ENCODE results near the gene SLC10A2. TPM values are rescaled to one million over a fixed set of nuclear protein-coding genes. Genes with fewer than 3 reads are reported as not detected.
"Not testable (repeated sequence)": the region's sequence is repeated elsewhere in the genome, so short reads cannot be mapped to it uniquely, and the experiment has no call there.

Gene SLC10A2, protein sequence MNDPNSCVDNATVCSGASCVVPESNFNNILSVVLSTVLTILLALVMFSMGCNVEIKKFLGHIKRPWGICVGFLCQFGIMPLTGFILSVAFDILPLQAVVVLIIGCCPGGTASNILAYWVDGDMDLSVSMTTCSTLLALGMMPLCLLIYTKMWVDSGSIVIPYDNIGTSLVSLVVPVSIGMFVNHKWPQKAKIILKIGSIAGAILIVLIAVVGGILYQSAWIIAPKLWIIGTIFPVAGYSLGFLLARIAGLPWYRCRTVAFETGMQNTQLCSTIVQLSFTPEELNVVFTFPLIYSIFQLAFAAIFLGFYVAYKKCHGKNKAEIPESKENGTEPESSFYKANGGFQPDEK
- under 1 TPM in 1 of 4 donors, not detected in 3; 0.13 TPM for total RNA-seq

DNA sequence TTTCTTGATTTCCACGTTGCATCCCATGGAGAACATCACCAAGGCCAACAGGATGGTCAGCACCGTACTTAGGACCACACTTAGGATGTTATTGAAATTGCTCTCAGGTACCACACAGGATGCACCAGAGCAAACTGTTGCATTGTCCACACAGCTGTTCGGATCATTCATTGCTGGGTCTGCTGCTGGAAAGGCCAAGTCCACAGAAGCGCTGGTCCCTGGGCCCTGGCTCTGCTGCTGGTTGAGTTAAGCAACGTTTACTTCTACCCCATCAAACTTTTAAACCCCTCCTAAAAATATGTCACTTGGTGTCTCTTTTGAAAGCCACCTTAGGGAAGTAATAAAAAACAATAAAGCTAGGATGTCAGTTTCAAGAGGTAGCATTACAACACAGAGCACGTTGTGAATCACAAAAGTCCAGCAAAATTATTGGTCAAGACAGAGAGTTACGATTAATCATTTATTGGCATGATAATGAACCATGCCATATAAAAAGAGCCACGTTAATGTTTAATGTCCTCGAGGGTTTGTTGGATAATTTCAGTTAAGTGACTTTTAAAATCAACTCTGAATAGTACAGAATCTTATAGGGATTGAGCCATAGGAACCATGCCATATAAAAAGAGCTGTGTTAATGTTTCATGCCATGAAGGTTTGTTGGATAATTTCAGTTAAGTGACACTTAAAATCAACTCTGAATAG, at the start of gene SLC10A2:
SLC10A2 (minus strand) TSS at position 339 of the 702 bp plus-strand sequence; CDS start at position 171, 168 bp downstream.
- DNase-seq (ENCODE audit: low spot score in 2 of 2), result no peak
- no peak for TF ChIP-seq POLR2A (IDR thresholded peaks at IDR 0.05)
- TF ChIP-seq, protein P1, sequence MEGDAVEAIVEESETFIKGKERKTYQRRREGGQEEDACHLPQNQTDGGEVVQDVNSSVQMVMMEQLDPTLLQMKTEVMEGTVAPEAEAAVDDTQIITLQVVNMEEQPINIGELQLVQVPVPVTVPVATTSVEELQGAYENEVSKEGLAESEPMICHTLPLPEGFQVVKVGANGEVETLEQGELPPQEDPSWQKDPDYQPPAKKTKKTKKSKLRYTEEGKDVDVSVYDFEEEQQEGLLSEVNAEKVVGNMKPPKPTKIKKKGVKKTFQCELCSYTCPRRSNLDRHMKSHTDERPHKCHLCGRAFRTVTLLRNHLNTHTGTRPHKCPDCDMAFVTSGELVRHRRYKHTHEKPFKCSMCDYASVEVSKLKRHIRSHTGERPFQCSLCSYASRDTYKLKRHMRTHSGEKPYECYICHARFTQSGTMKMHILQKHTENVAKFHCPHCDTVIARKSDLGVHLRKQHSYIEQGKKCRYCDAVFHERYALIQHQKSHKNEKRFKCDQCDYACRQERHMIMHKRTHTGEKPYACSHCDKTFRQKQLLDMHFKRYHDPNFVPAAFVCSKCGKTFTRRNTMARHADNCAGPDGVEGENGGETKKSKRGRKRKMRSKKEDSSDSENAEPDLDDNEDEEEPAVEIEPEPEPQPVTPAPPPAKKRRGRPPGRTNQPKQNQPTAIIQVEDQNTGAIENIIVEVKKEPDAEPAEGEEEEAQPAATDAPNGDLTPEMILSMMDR (IDR thresholded peaks at IDR 0.05), result no peak
- WGBS, 2 donors, result 70 to 71% methylated on average over 9 of the region's 9 CpGs
- no peak within 1 kb of the TSS for H3K4me3 ChIP-seq (ENCODE audit: low read depth, poor library complexity, severe bottlenecking)
- intact Hi-C loops (cut with DNase I; ENCODE audit: low total_unique reads), result no loop called here

DNA sequence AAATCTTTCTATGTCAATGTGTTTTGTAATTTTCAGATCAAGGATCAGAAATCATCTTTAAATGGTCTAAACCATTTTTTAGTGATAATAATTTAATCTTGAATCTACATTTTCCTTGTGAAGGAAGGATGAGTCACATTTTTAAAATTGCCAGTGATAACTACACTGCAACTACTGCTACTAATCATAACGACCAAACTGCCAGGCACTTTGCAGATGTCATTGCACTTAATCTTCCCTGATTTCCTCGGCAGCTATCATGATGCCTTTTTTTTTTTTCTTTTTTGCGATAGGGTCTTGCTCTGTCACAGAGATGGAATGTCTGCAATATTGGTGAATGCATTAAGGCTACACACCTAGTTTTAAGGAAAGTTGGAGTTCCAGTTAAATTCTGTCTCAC, 41.4 kb upstream of the SLC10A2 start:
- 48 to 61% methylated on average over 3 of the region's 3 CpGs for WGBS, 2 donors
- no peak for DNase-seq (ENCODE audit: low spot score in 2 of 2)
- TF ChIP-seq POLR2A (IDR thresholded peaks at IDR 0.05), result no peak
- TF ChIP-seq, protein P1 (IDR thresholded peaks at IDR 0.05), result no peak
- no peak overlapping the region for H3K4me3 ChIP-seq (ENCODE audit: low read depth, poor library complexity, severe bottlenecking)
- intact Hi-C loops (cut with DNase I; ENCODE audit: low total_unique reads), result no loop called here

DNA sequence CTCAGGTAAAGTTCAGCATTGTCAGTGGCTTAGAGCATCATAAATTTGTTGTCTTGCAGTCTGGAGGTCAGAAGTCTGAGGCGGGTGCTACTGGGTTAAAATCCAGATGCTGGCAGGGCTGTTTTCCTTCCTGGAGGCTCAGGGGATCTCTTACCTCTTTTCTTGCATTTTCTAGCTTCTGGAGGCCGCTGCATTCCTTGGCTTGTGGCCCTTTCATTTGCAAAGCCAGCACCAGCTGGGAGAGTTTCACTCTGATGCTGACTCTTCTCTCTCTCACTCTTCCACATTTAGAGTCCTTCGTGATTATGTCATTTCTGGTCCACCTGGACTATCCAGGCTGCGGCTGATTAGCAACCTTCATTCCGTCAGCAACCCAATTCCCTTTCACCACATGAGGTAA, 38.1 kb upstream of the SLC10A2 start:
- TF ChIP-seq, protein P1 (IDR thresholded peaks at IDR 0.05), result no peak
- no peak for TF ChIP-seq POLR2A (IDR thresholded peaks at IDR 0.05)
- H3K4me3 ChIP-seq (ENCODE audit: low read depth, poor library complexity, severe bottlenecking), result no peak overlapping the region
- WGBS, 2 donors, result 76 to 79% methylated on average over 5 of the region's 5 CpGs
- DNase-seq (ENCODE audit: low spot score in 2 of 2), result no peak
- intact Hi-C loops (cut with DNase I; ENCODE audit: low total_unique reads), result no loop called here

DNA sequence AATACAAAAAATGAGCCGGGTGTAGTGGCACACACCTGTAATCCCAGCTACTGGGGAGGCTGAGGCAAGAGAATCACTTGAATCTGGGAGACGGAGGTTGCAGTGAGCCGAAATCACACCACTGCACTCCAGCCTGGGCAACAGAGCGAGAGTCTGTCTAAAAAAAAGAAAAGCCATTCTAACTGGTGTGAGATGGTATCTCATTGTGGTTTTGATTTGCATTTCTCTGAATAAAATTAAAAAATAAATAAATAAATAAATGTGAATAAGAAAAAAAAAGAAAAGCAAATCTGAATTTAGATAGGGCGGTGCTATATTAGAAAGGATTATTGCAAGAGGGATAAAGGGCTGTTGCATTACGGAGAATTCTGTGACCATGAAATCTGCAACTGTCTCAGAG, 37.2 kb upstream of the SLC10A2 start:
- intact Hi-C loops (cut with DNase I; ENCODE audit: low total_unique reads); H3K4me3 ChIP-seq (ENCODE audit: low read depth, poor library complexity, severe bottlenecking); DNase-seq (ENCODE audit: low spot score in 2 of 2): not testable (repeated sequence)
- 91 to 93% methylated on average over 6 of the region's 6 CpGs for WGBS, 2 donors

DNA sequence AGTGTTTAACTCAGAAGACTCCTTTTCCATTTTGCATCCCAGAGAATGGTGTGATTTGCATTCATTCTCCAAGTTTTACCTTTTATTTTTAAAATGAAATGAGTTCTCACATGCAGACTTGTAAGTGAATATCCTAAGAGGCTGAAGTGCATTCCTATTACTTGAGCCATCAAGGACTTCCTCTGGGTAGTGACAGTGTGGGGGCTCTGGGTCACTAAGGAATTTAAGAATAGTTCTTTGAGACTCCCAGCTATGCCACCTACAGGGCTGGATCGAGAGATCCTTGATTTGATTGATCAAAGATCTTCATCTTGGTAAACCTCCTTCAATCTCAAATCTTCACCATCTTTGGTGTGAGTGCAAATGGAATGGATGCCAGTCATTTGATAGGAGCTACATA, 36.3 kb upstream of the SLC10A2 start:
- no peak overlapping the region for H3K4me3 ChIP-seq (ENCODE audit: low read depth, poor library complexity, severe bottlenecking)
- intact Hi-C loops (cut with DNase I; ENCODE audit: low total_unique reads), result no loop called here
- TF ChIP-seq, protein P1 (IDR thresholded peaks at IDR 0.05), result no peak
- no peak for TF ChIP-seq POLR2A (IDR thresholded peaks at IDR 0.05)
- no peak for DNase-seq (ENCODE audit: low spot score in 2 of 2)
- 73 to 83% methylated on average over 1 of the region's 1 CpG for WGBS, 2 donors

DNA sequence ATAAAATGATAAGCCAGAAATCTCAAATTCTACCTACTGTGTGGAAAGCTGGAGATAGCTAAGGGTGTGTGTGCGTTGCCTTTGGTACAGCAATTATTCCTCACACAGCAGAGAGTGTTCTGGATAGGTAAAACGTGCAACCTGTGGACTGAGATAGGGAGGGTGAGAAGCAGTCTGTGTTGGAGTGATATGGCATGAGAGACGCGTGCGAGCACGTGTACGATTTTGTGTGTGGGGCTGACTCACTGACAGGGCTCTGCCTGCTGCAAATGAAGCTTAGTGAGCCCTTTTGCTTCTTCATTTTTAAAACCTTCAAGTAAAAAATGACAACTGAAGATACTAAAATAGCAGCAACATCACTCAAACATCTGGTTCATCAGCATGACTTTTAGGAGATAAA, 35.7 kb upstream of the SLC10A2 start:
- no peak overlapping the region for H3K4me3 ChIP-seq (ENCODE audit: low read depth, poor library complexity, severe bottlenecking)
- intact Hi-C loops (cut with DNase I; ENCODE audit: low total_unique reads), result no loop called here
- no peak for DNase-seq (ENCODE audit: low spot score in 2 of 2)
- WGBS, 2 donors, result 31 to 38% methylated on average over 7 of the region's 7 CpGs
- TF ChIP-seq POLR2A (IDR thresholded peaks at IDR 0.05), result no peak
- TF ChIP-seq, protein P1 (IDR thresholded peaks at IDR 0.05), result no peak

Data from lower leg skin (tissue), 4 donors.